GM19240 (cell line): ENCODE measurements around the gene DNER.

Experiments used
- DNase-seq: peaks from one replicate; pipeline ENCODE4 v3.0.0; 2011; ENCODE audit warnings: low spot score; ENCODE audit not compliant: insufficient read length

Gene DNER

DNA sequence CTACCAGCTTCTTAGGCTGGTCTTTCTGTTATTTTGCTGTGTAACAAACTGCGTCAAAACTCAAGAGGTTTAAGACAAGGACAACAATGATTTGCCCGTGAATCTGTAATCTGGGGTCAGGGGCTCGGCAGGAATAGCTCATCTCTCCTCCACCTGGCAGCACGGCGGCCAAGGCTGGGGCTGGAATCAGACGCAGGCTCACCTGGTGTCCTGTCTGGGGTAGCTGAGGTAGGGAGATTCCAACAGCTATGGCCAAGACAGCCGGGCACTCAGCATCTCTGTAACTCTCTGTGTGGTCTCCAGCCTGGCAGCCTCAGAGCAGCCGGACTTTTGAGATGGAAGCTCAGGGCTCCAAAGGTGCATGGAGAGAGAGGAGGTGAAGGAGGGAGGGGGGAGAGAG, 42.3 kb downstream of the DNER start:
- DNase-seq = no peak

DNA sequence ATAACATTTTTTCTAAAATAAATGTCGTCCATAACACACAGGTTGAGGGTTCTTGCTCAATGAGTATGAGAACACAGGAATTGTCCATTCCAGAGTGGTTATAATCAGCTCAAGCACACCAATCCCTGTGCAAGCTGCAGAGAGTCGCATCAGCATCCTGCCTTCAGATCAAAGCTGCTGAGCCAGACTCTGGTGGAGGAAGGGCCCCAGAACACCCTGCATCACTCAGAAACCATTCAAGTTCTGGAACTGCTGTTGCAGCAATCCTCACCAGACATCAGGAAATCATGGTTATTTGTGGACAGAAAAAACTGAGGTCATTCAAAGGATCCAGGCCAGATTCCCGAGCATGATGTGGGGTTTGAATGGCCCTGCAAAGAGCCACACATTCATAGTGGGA, 44.5 kb downstream of the DNER start:
- no peak for DNase-seq

GRCh38 chr2:229666811-229667210, 47.5 kb downstream of the DNER start:
- no peak for DNase-seq

- DNase-seq = no peak
Measured at GRCh38 chr2:229665158-229665557, 49.2 kb downstream of the DNER start.

- no peak for DNase-seq
Measured at GRCh38 chr2:229661478-229661877, 52.9 kb downstream of the DNER start.

GRCh38 chr2:229660951-229661350, 53.4 kb downstream of the DNER start:
- DNase-seq = no peak

DNA sequence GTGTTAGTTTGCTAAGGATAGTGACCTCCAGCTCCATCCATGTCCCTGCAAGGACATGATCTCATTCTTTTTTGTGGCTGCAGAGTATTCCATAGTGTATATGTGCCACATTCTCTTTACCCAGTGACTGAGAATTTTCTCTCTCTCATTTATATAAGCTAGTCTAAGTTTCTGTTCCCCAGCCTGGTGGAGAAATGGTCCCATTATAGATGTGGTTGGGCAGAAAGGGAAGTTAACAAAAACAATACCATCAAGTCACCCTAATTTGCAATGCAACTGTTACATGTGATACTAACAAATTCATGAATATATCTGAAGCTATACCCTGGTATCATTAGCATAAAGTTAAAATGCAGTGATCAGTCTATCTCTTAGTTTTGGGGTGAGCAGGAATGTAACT, 54.0 kb downstream of the DNER start:
- no peak for DNase-seq

GRCh38 chr2:229658004-229658403, 56.4 kb downstream of the DNER start:
- no peak for DNase-seq

DNA sequence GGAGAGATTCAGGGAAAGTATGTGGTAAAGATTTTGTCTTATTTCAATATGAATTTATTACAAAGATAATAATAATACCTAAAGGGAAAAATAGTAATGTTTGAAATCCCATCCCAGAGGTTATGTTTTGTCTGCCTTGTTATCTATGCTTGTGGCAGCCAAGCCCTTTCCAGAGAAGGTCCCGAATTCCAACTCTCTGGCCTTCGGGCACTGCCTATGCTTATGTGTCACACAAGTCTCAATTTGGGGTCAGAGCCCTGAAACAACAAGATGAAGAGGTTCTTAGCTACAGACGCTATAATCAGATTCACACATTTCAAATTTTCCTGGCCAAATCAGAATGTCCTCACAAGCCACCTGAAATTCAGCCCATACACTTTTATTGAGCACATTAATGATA, 59.9 kb downstream of the DNER start:
- no peak for DNase-seq

- no peak for DNase-seq
Measured at GRCh38 chr2:229653531-229653930, 60.8 kb downstream of the DNER start.

GRCh38 chr2:229652796-229653195, 61.6 kb downstream of the DNER start:
- no peak for DNase-seq

- no peak for DNase-seq
Measured at GRCh38 chr2:229650901-229651300, 63.5 kb downstream of the DNER start.

- DNase-seq = no peak
Measured at GRCh38 chr2:229650059-229650458, 64.3 kb downstream of the DNER start.

- DNase-seq = no peak
Measured at GRCh38 chr2:229646186-229646723, 68.1 kb downstream of the DNER start.

- no peak for DNase-seq
Measured at GRCh38 chr2:229642371-229642770, 72.0 kb downstream of the DNER start.

DNA sequence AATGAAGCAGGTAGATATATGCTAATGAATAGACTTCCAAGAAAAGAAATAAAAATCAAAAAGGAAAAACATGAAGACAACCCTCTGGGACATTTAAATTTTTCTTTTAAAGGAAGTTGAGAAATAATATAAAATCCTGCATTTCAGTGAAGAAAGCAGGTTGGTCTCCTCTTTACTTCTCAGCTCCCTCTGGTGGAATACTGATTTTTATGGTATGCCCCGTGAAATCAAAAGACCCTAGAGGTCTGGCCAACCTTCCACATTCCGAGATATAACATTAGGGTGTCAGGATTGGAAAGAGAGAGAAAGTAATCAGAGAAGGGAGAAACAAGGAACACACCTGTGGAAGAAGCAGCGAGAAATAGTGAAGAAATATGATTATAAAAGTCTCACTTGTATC, 72.7 kb downstream of the DNER start:
- DNase-seq = no peak

GRCh38 chr2:229640636-229641035, 73.7 kb downstream of the DNER start:
- DNase-seq = no peak

- DNase-seq = no peak
Measured at GRCh38 chr2:229636571-229636970, 77.8 kb downstream of the DNER start.

GRCh38 chr2:229635371-229635680, 79.0 kb downstream of the DNER start:
- DNase-seq = no peak

- DNase-seq = no peak
Measured at GRCh38 chr2:229634601-229635370, 79.6 kb downstream of the DNER start.

DNA sequence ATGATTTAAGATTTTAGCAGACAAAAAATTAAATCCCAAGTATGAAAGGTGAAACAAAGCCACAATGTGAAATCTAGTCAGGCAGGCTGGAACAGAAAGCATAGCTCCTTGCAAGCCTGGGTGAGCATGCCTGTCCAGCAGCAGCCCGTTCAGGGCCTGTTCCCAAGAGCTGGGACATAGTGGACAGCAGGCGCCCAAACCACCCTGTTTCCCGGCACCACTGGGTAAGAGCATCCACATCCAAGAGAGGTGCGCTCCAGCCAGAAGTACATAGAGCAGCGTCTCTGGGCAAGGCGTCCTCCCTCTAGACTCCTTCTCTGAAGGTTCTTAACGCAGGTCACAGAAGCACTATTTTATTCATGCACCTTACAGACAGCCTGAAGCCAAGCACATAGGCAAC, 80.8 kb downstream of the DNER start:
- no peak for DNase-seq

GRCh38 chr2:229629039-229629438, 85.3 kb downstream of the DNER start:
- no peak for DNase-seq

DNA sequence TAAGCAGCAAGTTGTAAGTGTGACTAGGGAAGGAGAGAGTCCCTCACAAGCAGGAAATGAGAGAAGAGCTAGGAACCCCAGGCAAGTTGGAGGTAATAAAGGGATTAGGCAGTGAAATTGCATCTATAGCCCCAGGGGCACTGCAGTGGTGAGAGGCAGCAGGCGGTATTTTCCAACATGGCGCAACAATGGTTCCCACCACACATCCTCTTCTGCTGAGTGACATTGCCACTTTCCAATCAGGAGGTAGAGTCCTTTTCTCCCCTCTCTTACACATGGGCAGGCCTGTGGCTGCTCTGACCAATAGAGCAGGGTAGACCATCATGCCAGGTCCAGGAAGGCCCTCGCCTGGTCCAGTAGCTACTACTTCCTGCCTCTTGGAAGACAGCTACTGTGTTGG, 86.6 kb downstream of the DNER start:
- DNase-seq = no peak
